ENCODE data around the gene RAPGEF4. TPM values are rescaled to one million over a fixed set of nuclear protein-coding genes. Genes with fewer than 3 reads are reported as not detected.

RAPGEF4 gene
- polyA plus RNA-seq, result 28.4 and 37.7 TPM in 2 replicates

DNA sequence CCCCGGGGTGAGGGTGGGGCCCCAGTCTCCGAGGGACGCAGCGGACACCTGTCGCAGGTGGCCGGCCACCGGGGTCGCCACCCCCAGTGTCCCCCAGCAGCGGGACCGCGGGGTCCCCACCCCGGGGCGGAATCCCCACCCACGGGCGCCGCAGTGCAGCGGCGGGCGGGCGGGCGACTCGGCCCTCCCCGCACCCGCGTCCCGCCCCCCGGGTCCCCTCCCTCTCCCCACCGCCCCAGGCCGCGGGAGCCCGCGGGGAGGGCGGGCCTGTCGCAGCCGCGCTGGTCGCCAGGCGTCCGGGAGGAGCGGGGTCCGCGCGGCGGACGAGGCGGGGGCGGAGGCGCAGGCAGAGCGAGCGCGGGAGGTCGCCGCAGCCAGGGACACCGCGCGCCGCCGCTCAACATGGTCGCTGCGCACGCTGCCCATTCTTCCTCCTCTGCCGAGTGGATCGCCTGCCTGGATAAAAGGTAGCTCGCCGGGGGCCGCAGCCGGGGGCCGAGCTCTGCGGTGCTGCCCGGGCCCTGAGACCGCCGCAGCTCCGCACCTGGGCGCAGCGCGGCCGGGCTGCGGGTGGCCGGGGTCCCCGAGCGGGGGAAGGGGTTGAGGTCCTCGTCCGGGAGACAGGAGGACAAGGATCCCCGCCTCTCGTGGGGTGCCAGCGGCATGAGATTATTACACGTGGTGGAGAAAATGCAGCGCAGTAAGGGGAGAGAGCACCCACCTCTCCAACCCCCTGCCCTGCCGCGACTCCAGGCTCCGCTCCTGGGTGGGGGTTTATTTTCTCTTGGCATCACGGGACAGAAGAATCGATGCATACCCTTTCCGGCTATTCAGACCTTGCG lies at the start of gene RAPGEF4:
RAPGEF4 (plus strand) TSS at position 264 of the 842 bp plus-strand sequence; CDS start at position 403, 139 bp downstream.

DNA sequence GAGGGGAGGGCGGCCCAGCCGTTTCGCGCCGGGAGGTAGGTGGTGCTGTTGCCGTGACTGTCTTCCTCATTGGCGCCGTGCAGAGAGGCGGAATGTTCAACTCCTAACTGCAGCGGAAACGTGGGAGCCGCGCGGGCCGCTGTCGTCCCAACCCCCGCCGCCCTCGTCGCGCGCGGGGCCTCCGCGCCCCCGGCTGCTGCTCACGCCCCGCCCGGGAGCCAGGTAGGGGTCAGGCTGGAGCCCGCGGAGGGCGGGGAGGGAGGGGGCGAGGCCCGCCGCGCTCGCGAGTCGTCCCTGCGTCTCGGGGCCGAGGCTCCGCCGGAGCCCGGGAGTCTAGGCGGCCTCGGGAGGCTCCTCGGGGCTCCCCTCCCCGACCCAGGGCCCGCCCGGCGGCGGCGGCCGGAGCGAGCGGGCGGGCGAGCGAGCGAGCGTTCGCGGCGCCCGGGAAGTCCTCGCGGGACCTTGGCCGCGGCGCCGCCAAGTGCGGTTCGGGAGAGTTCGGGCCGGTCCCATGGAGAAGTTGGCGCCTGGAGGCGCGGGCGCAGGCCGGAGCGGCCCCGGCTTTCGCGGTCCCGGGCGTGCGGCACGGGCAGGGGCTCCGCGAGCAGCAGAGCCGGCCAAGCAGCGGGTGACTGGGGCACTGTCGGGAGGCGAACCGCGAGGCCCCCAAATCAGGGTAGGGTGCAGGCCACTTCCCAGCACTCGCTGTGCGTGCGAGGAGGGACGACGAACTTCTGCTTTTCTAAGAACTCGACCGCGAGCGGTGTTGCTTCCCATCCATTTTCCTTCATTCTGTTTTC lies 340.3 kb downstream of the RAPGEF4 start, which contains the start of gene MAP3K20:
MAP3K20 (plus strand) TSS at position 66 of the 800 bp plus-strand sequence. CDS start 15,186 bp downstream, outside the sequence.

Other genes starting within 250 kb of the RAPGEF4 start
- gene PDK1, start 179.8 kb upstream of the RAPGEF4 start, polyA plus RNA-seq, result 3.0 and 3.5 TPM in 2 replicates

Measured in Purkinje cell (primary cell).